SK-N-SH (cell line): ENCODE measurements around the gene POTEE. TPM values are rescaled to one million over a fixed set of nuclear protein-coding genes. Genes with fewer than 3 reads are reported as not detected.
"Not testable (repeated sequence)": the region's sequence is repeated elsewhere in the genome, so short reads cannot be mapped to it uniquely, and the experiment has no call there.

Experiments
- CTCF ChIA-PET: fragments of 300-600, 350-600 bp; formaldehyde crosslinking; extraction: SDS; loops from one replicate; lab custom pipeline; 2021; lab: Yijun Ruan, JAX
- POLR2A ChIA-PET: fragments of 350-600 bp; sonication (Branson Sonifier 250); formaldehyde crosslinking; extraction: SDS; loops from one replicate; lab custom pipeline; 2020; ENCODE audit warnings: antibody characterized with exemption, inconsistent platforms; lab: Yijun Ruan, JAX
- DNase-seq: peaks from one replicate; pipeline ENCODE4 v3.0.0; 2012
- H2AFZ ChIP-seq: fragments of 200-600 bp; sonication (generic); 2 replicates; pipeline ENCODE4 v1.8.1; 2016; ENCODE audit warnings: antibody characterized with exemption, mild to moderate bottlenecking, low read depth
- H3F3A ChIP-seq: fragments of 200-600 bp; sonication (generic); replicated peaks from 2 replicates; pipeline ENCODE3; 2016; ENCODE audit warnings: antibody characterized with exemption, mild to moderate bottlenecking; ENCODE audit not compliant: insufficient read depth
- H3K27ac ChIP-seq, 2 experiments: fragments of 200-500 bp in 1 of 2; fragments of 200-600 bp in 1 of 2; sonication (Bioruptor generic) in 1 of 2; sonication (generic), shearing (Covaris generic) in 1 of 2; 2 replicates each; pipeline versions ENCODE4 v1.5.1 to v1.6.1; 2014 to 2016; ENCODE audit warnings: low read depth in 2 of 2, inconsistent platforms in 1 of 2, low read length in 1 of 2, mild to moderate bottlenecking in 1 of 2, mixed read lengths in 1 of 2
- H3K27me3 ChIP-seq: fragments of 200-600 bp; sonication (generic), shearing (Covaris generic); 2 replicates; pipeline ENCODE4 v1.6.1; 2016; ENCODE audit warnings: mixed run types; ENCODE audit not compliant: insufficient read depth
- H3K36me3 ChIP-seq, 2 experiments: fragments of 200-500 bp in 1 of 2; fragments of 200-600 bp in 1 of 2; sonication (Bioruptor generic) in 1 of 2; sonication (generic) in 1 of 2; replicated peaks in 1 of 2; 2 replicates each; pipeline versions ENCODE3 to v1.5.1; 2014 to 2016; ENCODE audit warnings: low read length in 1 of 2, mild to moderate bottlenecking in 1 of 2; ENCODE audit not compliant: insufficient read depth in 2 of 2, control insufficient read depth in 1 of 2
- H3K4me1 ChIP-seq, 2 experiments: fragments of 200-500 bp in 1 of 2; fragments of 200-600 bp in 1 of 2; sonication (Bioruptor generic) in 1 of 2; sonication (generic), shearing (Covaris generic) in 1 of 2; 2 replicates each; pipeline versions ENCODE4 v1.5.1 to v1.6.1; 2014 to 2016; ENCODE audit warnings: low read depth in 1 of 2, low read length in 1 of 2, mixed run types in 1 of 2; ENCODE audit not compliant: insufficient read depth in 2 of 2, control insufficient read depth in 1 of 2
- H3K4me2 ChIP-seq: fragments of 200-600 bp; sonication (generic), shearing (Covaris generic); 2 replicates; pipeline ENCODE4 v1.6.1; 2017; ENCODE audit warnings: mixed run types
- H3K4me3 ChIP-seq, 2 experiments: fragments of 200-500 bp in 1 of 2; fragments of 200-600 bp in 1 of 2; sonication (Bioruptor generic) in 1 of 2; sonication (generic), shearing (Covaris generic) in 1 of 2; 2 replicates each; pipeline versions ENCODE4 v1.5.1 to v1.8.1; 2014 to 2016; ENCODE audit warnings: low read depth in 2 of 2, inconsistent platforms in 1 of 2, low read length in 1 of 2, mild to moderate bottlenecking in 1 of 2, mixed read lengths in 1 of 2, moderate library complexity in 1 of 2
- H3K79me2 ChIP-seq: fragments of 200-600 bp; sonication (generic); 2 replicates; pipeline ENCODE4 v1.8.1; 2017; ENCODE audit warnings: mild to moderate bottlenecking; ENCODE audit not compliant: insufficient read depth
- H3K9ac ChIP-seq: fragments of 200-600 bp; sonication (generic); 2 replicates; pipeline ENCODE4 v1.6.1; 2017; ENCODE audit warnings: mixed run types
- H3K9me2 ChIP-seq: fragments of 200-600 bp; sonication (generic); 2 replicates; pipeline ENCODE4 v1.6.1; 2017; ENCODE audit warnings: mixed run types
- H3K9me3 ChIP-seq: fragments of 200-600 bp; sonication (generic); 2 replicates; pipeline ENCODE4 v1.6.1; 2017; ENCODE audit warnings: mixed run types, mild to moderate bottlenecking, moderate library complexity
- H4K20me1 ChIP-seq: fragments of 200-600 bp; sonication (generic); 2 replicates; pipeline ENCODE4 v1.6.1; 2017; ENCODE audit warnings: mild to moderate bottlenecking, mixed run types; ENCODE audit not compliant: insufficient read depth
- EP300 ChIP-seq, 2 experiments: IDR thresholded peaks; 2 replicates each; pipeline versions ENCODE4 v1.4.0 to v1.6.1; 2012; ENCODE audit warnings: borderline replicate concordance in 1 of 2, low read depth in 1 of 2, low read length in 1 of 2
- WGBS: methylation state at CpG from one replicate; pipeline ENCODE4 v1.1.6; 2017; ENCODE audit warnings: low lambda C conversion rate; 5-methylcytosine and 5-hydroxymethylcytosine counted together
- polyA plus RNA-seq, 3 experiments: library from polyadenylated mRNA; depleted of rRNA; stranded (reverse); fragments of >200 nt; gene quantifications; 2 replicates each; pipeline ENCODE4 v1.2.3, GENCODE V29; 2012

Gene POTEE
- polyA plus RNA-seq, 1 of the 3 experiments (the other 2 are of a cell fraction): 0.03 TPM

DNA sequence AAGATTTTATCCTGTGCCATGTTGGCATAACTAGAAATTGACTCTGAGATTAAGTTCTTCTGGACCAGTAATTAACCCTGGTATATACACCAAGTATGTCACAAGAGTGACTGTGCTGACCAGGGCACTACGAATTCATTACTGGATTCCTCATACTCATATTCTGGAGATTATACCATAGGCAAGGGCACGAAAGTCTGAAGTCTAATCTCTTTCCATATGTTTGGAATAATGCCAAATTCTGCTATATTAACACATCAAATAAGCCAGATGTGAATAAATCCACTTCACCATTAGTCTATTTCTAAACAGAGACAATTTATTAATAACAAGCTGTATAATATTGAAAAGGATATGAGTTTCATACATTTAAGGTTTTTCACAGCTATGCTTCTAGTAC, 13.2 kb upstream of the POTEE start:
- H3K9me2 ChIP-seq, H3K4me3 ChIP-seq, H3K4me1 ChIP-seq, H3F3A ChIP-seq, H3K27ac ChIP-seq, H3K79me2 ChIP-seq, POLR2A ChIA-PET, H3K27me3 ChIP-seq, H2AFZ ChIP-seq, DNase-seq, H3K4me2 ChIP-seq, H3K9me3 ChIP-seq, H4K20me1 ChIP-seq, H3K9ac ChIP-seq, H3K36me3 ChIP-seq, CTCF ChIA-PET: not testable (repeated sequence)
- WGBS: 6% methylated on average over 2 of the region's 2 CpGs

DNA sequence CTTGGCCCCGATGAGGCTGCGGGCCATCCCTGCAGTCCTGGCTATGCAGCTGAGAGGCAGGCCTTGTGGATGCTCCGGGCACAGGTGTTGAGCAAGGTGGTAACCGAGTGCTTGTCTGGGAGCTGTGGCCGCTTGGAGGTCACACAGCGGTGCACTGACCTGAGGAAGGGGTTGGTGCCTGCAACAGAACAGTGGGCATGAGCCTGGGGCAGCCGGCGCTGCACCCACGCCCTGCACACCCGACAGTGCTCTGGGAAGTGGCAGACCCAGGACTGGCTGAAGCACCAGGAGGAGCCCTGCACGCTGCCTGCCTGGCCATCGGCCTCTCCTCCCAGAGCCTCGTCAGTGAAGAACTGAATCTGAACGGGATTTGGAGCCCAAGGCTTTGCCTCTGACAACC, 8.2 kb upstream of the POTEE start:
- no peak overlapping the region for H3K4me2 ChIP-seq
- no peaks in the 10 kb centered on the region for H3K79me2 ChIP-seq
- no peaks in the 10 kb centered on the region; a peak in 1 of 4 replicates for H3K4me1 ChIP-seq
- H3K36me3 ChIP-seq: no peaks in the 10 kb centered on the region
- no peaks in the 10 kb centered on the region for H4K20me1 ChIP-seq
- H3K9me3 ChIP-seq: no peaks in the 10 kb centered on the region
- no peak overlapping the region for H3K9ac ChIP-seq
- no peak for DNase-seq
- no peak overlapping the region for H2AFZ ChIP-seq
- TF ChIP-seq EP300 (IDR thresholded peaks at IDR 0.05; ENCODE audit: borderline replicate concordance in 1 of 2, low read depth in 1 of 2, low read length in 1 of 2): no peak
- no peaks in the 10 kb centered on the region for H3K9me2 ChIP-seq
- ChIA-PET CTCF (no interaction called here), POLR2A (no interaction called here)
- no peaks in the 10 kb centered on the region for H3K27me3 ChIP-seq
- H3K4me3 ChIP-seq: no peak overlapping the region
- WGBS: 55% methylated on average over 6 of the region's 14 CpGs
- H3K27ac ChIP-seq: no peak overlapping the region
- no peaks in the 10 kb centered on the region for H3F3A ChIP-seq

DNA sequence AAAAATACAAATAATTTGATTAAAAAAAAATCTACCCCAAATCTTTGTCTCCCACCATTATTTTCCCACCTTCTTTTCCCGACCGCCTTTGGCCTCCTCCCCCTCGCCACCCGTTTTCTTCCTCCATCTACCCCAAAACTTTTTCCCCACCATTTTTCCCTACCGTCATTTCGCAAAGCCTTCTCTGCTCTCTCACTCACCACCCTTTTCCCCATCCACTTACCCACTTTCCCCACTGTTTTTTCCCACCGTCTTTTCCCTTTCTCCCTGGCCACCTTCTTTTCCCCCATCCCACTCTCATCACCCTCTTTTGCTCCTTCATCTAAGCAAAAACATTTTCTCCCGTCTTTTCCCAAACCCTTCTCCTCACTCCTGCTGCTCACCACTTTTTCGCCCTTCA, 1.5 kb upstream of the POTEE start:
- H3F3A ChIP-seq, H3K79me2 ChIP-seq, CTCF ChIA-PET, H2AFZ ChIP-seq, H3K4me2 ChIP-seq, H3K27ac ChIP-seq, H4K20me1 ChIP-seq, DNase-seq, H3K27me3 ChIP-seq, H3K4me3 ChIP-seq, H3K9me3 ChIP-seq, H3K9ac ChIP-seq, H3K4me1 ChIP-seq, H3K36me3 ChIP-seq, H3K9me2 ChIP-seq, POLR2A ChIA-PET: not testable (repeated sequence)
- whole genome bisulfite sequencing: 40% methylated on average over 9 of the region's 9 CpGs

DNA sequence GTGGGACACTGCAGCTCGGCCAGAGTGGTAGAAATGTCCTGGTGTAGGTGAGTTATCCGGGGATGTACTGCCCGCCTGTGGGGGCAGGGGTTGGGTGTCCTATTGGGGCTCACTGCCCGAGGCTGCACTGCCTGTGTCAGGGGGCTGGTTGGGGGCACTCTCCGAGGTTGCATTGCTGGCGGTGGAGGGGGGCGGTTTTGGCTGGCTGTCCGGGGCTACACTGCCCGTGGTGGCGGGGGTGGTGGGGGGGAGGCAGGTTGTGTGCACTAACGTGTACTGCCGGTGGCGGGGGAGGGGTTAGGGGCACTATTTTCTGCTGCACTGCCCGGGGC, 403 bp downstream of the POTEE start:
- CTCF ChIA-PET, H3K4me2 ChIP-seq, H3K27ac ChIP-seq, POLR2A ChIA-PET, H3K9me2 ChIP-seq, H4K20me1 ChIP-seq, H3K27me3 ChIP-seq, DNase-seq, H3F3A ChIP-seq, H3K36me3 ChIP-seq, H3K9ac ChIP-seq, H3K4me3 ChIP-seq, H3K9me3 ChIP-seq, H3K79me2 ChIP-seq, H3K4me1 ChIP-seq, H2AFZ ChIP-seq: not testable (repeated sequence)
- 43% methylated on average over 8 of the region's 14 CpGs for WGBS

DNA sequence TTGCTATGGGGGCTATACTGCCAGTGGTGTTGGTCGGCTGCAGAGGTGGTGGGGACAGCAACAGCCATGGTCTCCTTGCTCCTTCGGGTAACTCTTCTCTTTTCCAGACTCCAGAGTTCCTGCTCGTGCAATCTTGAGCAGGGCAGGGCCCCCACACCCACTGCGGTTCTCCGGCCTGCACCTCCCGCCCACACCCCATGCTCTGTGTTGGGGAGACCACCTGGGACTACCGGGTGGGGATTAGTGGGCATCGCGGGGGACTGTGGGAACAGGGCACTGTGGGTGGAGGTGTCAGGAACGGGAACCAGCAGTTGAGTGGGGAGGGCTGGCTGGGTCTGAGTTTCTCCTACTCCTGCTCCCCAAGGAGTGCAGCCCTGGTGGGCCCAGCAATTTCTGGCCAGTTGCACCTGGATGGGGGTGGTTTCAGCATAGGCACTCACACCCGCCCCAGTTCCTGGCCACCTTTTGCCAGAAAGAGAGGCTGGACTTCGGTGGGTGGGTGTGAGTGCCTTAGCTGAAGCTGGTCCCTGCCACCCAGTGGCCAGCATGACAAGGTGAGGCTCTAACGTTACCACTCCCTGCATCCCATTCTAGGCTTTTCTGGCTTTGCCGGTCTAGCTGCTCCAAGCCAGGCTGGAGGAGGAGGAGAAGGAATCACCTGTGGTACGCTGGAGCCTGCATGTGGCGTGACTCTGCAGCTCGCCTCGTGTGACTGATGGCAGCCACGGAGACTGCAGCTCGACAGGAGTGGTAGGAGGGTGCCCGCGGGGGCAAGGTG, 1.3 kb downstream of the POTEE start:
- POLR2A ChIA-PET, CTCF ChIA-PET: not testable (repeated sequence)
- WGBS: 22% methylated on average over 6 of the region's 22 CpGs

DNA sequence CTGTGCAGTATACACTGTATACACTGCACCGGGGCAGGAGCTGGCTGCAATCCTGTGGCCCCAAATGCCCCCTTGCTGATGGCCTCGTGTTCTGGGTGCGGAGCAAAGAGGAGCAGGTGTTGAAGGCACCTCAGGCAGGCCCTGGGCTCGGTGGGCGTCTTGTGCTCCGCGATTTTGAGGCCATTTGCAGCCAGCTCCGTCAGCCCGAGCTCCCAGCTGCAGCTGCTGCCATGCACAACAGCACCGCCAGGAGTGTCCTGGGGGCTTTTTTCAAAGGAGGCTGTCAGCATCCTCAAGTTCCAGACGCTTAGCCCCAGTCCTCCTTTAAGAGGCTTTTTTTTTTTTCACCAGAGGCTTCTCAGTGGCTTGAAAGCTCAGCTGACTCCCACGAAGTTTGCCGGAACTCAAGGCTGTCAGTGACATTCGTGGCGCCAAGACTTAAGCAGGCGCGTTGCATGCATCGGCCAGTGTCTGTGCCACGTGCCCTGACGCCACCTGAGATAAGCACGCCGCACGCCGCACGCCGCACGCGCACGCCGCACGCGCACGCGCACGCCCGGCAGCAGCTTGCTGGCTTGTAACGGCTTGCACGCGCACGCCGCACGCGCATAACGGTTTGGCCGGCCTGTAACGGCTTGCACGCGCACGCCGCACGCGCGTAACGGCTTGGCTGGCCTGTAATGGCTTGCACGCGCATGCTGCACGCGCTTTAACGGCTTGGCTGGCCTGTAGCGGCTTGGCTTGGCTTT, 8.1 kb downstream of the POTEE start:
- H2AFZ ChIP-seq, H4K20me1 ChIP-seq, H3K27ac ChIP-seq, POLR2A ChIA-PET, H3K4me1 ChIP-seq, H3K36me3 ChIP-seq, H3K9ac ChIP-seq, H3F3A ChIP-seq, H3K9me3 ChIP-seq, H3K4me2 ChIP-seq, H3K27me3 ChIP-seq, CTCF ChIA-PET, H3K9me2 ChIP-seq, H3K4me3 ChIP-seq, DNase-seq, H3K79me2 ChIP-seq: not testable (repeated sequence)
- WGBS: 20% methylated on average over 1 of the region's 60 CpGs

More for the DNA sequence above, 1.3 kb downstream of the POTEE start:
- not testable (repeated sequence) for H3K36me3 ChIP-seq, H3K79me2 ChIP-seq, H4K20me1 ChIP-seq, H3K4me2 ChIP-seq, H3K9ac ChIP-seq, H3F3A ChIP-seq, H3K9me3 ChIP-seq, H3K9me2 ChIP-seq, H3K27me3 ChIP-seq, DNase-seq, H3K4me1 ChIP-seq, H2AFZ ChIP-seq, H3K27ac ChIP-seq, H3K4me3 ChIP-seq
